ENCODE measurements around the gene WASL. TPM values are rescaled to one million over a fixed set of nuclear protein-coding genes. Genes with fewer than 3 reads are reported as not detected.
"Not testable (repeated sequence)": the region's sequence is repeated elsewhere in the genome, so short reads cannot be mapped to it uniquely, and the experiment has no call there.

Gene WASL
- total RNA-seq, 1 experiment from 2014 or later, result 39.3 TPM

GRCh38 chr7:123723913-123724312 lies 24.9 kb downstream of the WASL start:
- WGBS (ENCODE audit: extremely low coverage, insufficient read length, low lambda C conversion rate), result no CpG with 5 or more reads among the region's 3 CpGs

GRCh38 chr7:123720527-123720926 lies 28.3 kb downstream of the WASL start:
- not testable (repeated sequence) for H4K20me1 ChIP-seq (ENCODE audit: control insufficient read depth, insufficient read depth, insufficient read length); H3K27me3 ChIP-seq (ENCODE audit: insufficient read depth, low read length); H2BK12ac ChIP-seq (ENCODE audit: insufficient read length, low read depth, low read length); H3K9me3 Mint-ChIP-seq; H2BK20ac ChIP-seq (ENCODE audit: low read depth, low read length, poor library complexity, severe bottlenecking); H3K27ac Mint-ChIP-seq; H2AFZ ChIP-seq (ENCODE audit: low read length); H2BK15ac ChIP-seq (ENCODE audit: low read depth, low read length); H2BK5ac ChIP-seq (ENCODE audit: insufficient read length, low read length); H3K27ac ChIP-seq (ENCODE audit: insufficient read length, low read depth, low read length); DNase-seq; H3K23ac ChIP-seq (ENCODE audit: insufficient read length, low read depth, low read length); H3K27me3 Mint-ChIP-seq (ENCODE audit: low read depth); H4K5ac ChIP-seq (ENCODE audit: insufficient read length, low read depth, low read length); H3K79me1 ChIP-seq (ENCODE audit: insufficient read depth, low read depth, low read length, poor library complexity, severe bottlenecking); H4K8ac ChIP-seq (replicated peaks; ENCODE audit: insufficient read length, low read depth, low read length); H2BK120ac ChIP-seq (ENCODE audit: low read depth, low read length, poor library complexity, severe bottlenecking); H3K9me3 ChIP-seq (ENCODE audit: control insufficient read depth, low read depth, low read length); H3K9ac ChIP-seq (ENCODE audit: extremely low read depth, insufficient read length, low read length); H3K18ac ChIP-seq (ENCODE audit: insufficient read length, low read depth, low read length); H3K4me1 ChIP-seq (ENCODE audit: insufficient read depth, low read length); H3K4me2 ChIP-seq (ENCODE audit: insufficient read depth, insufficient read length, low read length); H3K4me3 Mint-ChIP-seq; H3K14ac ChIP-seq (ENCODE audit: insufficient read depth, low read length); H3T11ph ChIP-seq (ENCODE audit: low read length); H3K56ac ChIP-seq (ENCODE audit: insufficient read length, low read depth, low read length); H3K4ac ChIP-seq (ENCODE audit: low read depth, low read length); H3K23me2 ChIP-seq (ENCODE audit: insufficient read length, low read depth, low read length, poor library complexity, severe bottlenecking); H2AK5ac ChIP-seq (ENCODE audit: insufficient read length, low read length); H4K91ac ChIP-seq (ENCODE audit: insufficient read length, low read depth, low read length)
- H3K36me3 Mint-ChIP-seq (ENCODE audit: insufficient read depth in 1 of 3, low read depth in 3 of 3), result peaks cover 7 to 12% (median 10%) of the 10 kb centered on the region in 3 experiments; a peak in 4 of 7 replicates
- no CpG with 5 or more reads among the region's 3 CpGs for WGBS (ENCODE audit: extremely low coverage, insufficient read length, low lambda C conversion rate)
- H3K79me2 ChIP-seq (ENCODE audit: insufficient read depth, low read length), result peaks cover 12% of the 10 kb centered on the region
- peaks cover 29 to 37% of the 10 kb centered on the region in 2 experiments for H3K4me1 Mint-ChIP-seq

More at GRCh38 chr7:123723913-123724312, 24.9 kb downstream of the WASL start:
- H3K9me3 ChIP-seq (ENCODE audit: control insufficient read depth, low read depth, low read length), result no peaks in the 10 kb centered on the region
- H2AK5ac ChIP-seq (ENCODE audit: insufficient read length, low read length), result no peak overlapping the region
- no peak overlapping the region for H2BK5ac ChIP-seq (ENCODE audit: insufficient read length, low read length)
- Mint-ChIP-seq H3K27ac (peak overlapping the region in 2 of 3 experiments; percentile 20 to 82; a peak in 3 of 7 replicates), H3K27me3 (ENCODE audit: low read depth) (no peaks in the 10 kb centered on the region), H3K9me3 (peaks cover 0 to 6% of the 10 kb centered on the region in 2 experiments; a peak in 1 of 5 replicates), H3K36me3 (ENCODE audit: insufficient read depth in 1 of 3, low read depth in 3 of 3) (peaks cover 5 to 16% (median 10%) of the 10 kb centered on the region in 3 experiments; a peak in 3 of 7 replicates), H3K4me1 (peaks cover 31% of the 10 kb centered on the region in 2 experiments), H3K4me3 (no peak overlapping the region)
- peaks cover 13% of the 10 kb centered on the region; the same call in 1 of the 2 replicates for H3K79me2 ChIP-seq (ENCODE audit: insufficient read depth, low read length)
- no peaks in the 10 kb centered on the region for H3K27me3 ChIP-seq (ENCODE audit: insufficient read depth, low read length)
- H2BK120ac ChIP-seq (ENCODE audit: low read depth, low read length, poor library complexity, severe bottlenecking), result no peak overlapping the region
- no peak overlapping the region for H3K14ac ChIP-seq (ENCODE audit: insufficient read depth, low read length)
- no peak overlapping the region for H3K18ac ChIP-seq (ENCODE audit: insufficient read length, low read depth, low read length)
- no peak overlapping the region for H3K4ac ChIP-seq (ENCODE audit: low read depth, low read length)
- DNase-seq, result no peak
- no peak overlapping the region for H4K91ac ChIP-seq (ENCODE audit: insufficient read length, low read depth, low read length)
- H3K9ac ChIP-seq (ENCODE audit: extremely low read depth, insufficient read length, low read length), result no peak overlapping the region
- no peak overlapping the region for H3K56ac ChIP-seq (ENCODE audit: insufficient read length, low read depth, low read length)
- H2BK12ac ChIP-seq (ENCODE audit: insufficient read length, low read depth, low read length), result no peak overlapping the region
- no peak overlapping the region for H2AFZ ChIP-seq (ENCODE audit: low read length)
- no peak overlapping the region for H3T11ph ChIP-seq (ENCODE audit: low read length)
- H3K23ac ChIP-seq (ENCODE audit: insufficient read length, low read depth, low read length), result no peak overlapping the region
- no peaks in the 10 kb centered on the region for H3K79me1 ChIP-seq (ENCODE audit: insufficient read depth, low read depth, low read length, poor library complexity, severe bottlenecking)
- no peak overlapping the region for H3K4me2 ChIP-seq (ENCODE audit: insufficient read depth, insufficient read length, low read length)
- H3K23me2 ChIP-seq (ENCODE audit: insufficient read length, low read depth, low read length, poor library complexity, severe bottlenecking), result no peaks in the 10 kb centered on the region
- no peaks in the 10 kb centered on the region for H3K4me1 ChIP-seq (ENCODE audit: insufficient read depth, low read length)
- H2BK20ac ChIP-seq (ENCODE audit: low read depth, low read length, poor library complexity, severe bottlenecking), result no peak overlapping the region
- no peaks in the 10 kb centered on the region for H4K20me1 ChIP-seq (ENCODE audit: control insufficient read depth, insufficient read depth, insufficient read length)
- no peak overlapping the region for H3K27ac ChIP-seq (ENCODE audit: insufficient read length, low read depth, low read length)
- no peak overlapping the region for H4K8ac ChIP-seq (replicated peaks; ENCODE audit: insufficient read length, low read depth, low read length)
- no peak for TF ChIP-seq CTCF (conservative IDR thresholded peaks at IDR 0.05)
- no peak overlapping the region for H4K5ac ChIP-seq (ENCODE audit: insufficient read length, low read depth, low read length)
- H2BK15ac ChIP-seq (ENCODE audit: low read depth, low read length), result no peak overlapping the region
